ENCODE results near the gene CD300LF.
A peak's percentile ranks its signal among the peaks of the same experiment; 100 is the strongest.

Gene CD300LF

GRCh38 chr17:74712756-74713155, at the start of gene CD300LF:
TSS of gene CD300LF (minus strand) at chr17:74712923. CDS start at chr17:74712866, 57 bp downstream.
- DNase-seq, result no peak

- no peak for DNase-seq
Observed at GRCh38 chr17:74761931-74762330, 49.2 kb upstream of the CD300LF start.

GRCh38 chr17:74761419-74761818, 48.7 kb upstream of the CD300LF start:
- DNase-seq, result no peak

GRCh38 chr17:74760404-74761105, 47.8 kb upstream of the CD300LF start:
- no peak for DNase-seq

- DNase-seq, result no peak
Observed at GRCh38 chr17:74759941-74760340, 47.2 kb upstream of the CD300LF start.

GRCh38 chr17:74759243-74759801, 46.6 kb upstream of the CD300LF start:
- no peak for DNase-seq

- DNase-seq, result no peak
Observed at GRCh38 chr17:74758848-74759168, 46.1 kb upstream of the CD300LF start.

GRCh38 chr17:74757931-74758847, 45.5 kb upstream of the CD300LF start:
- peak; percentile 22 for DNase-seq

- DNase-seq, result no peak
Observed at GRCh38 chr17:74757502-74757901, 44.8 kb upstream of the CD300LF start.

GRCh38 chr17:74756891-74757290, 44.2 kb upstream of the CD300LF start:
- DNase-seq, result no peak

- no peak for DNase-seq
Observed at GRCh38 chr17:74755533-74755932, 42.8 kb upstream of the CD300LF start.

- no peak for DNase-seq
Observed at GRCh38 chr17:74754832-74755231, 42.1 kb upstream of the CD300LF start.

- no peak for DNase-seq
Observed at GRCh38 chr17:74752822-74753401, 40.2 kb upstream of the CD300LF start.

- no peak for DNase-seq
Observed at GRCh38 chr17:74752415-74752814, 39.7 kb upstream of the CD300LF start.

- DNase-seq, result no peak
Observed at GRCh38 chr17:74750327-74751069, 37.8 kb upstream of the CD300LF start.

- no peak for DNase-seq
Observed at GRCh38 chr17:74750039-74750326, 37.3 kb upstream of the CD300LF start.

- DNase-seq, result no peak
Observed at GRCh38 chr17:74749279-74750038, 36.7 kb upstream of the CD300LF start.

- peak; percentile 89 for DNase-seq
Observed at GRCh38 chr17:74748529-74749278, 36.0 kb upstream of the CD300LF start, which contains the start of gene NHERF1. TSS of gene NHERF1 (plus strand) at chr17:74748628. CDS start at chr17:74748847, 219 bp downstream.

- no peak for DNase-seq
Observed at GRCh38 chr17:74748279-74748528, 35.5 kb upstream of the CD300LF start.

GRCh38 chr17:74746922-74747321, 34.2 kb upstream of the CD300LF start:
- no peak for DNase-seq

- no peak for DNase-seq
Observed at GRCh38 chr17:74746376-74746775, 33.7 kb upstream of the CD300LF start.

All from SHP77 treated with DMSO at 0.1 percent for 48 hours (cell line).